ENCODE measurements around the gene ATPAF2.
"Not testable (repeated sequence)": the region's sequence is repeated elsewhere in the genome, so short reads cannot be mapped to it uniquely, and the experiment has no call there.

The ATPAF2 gene

GRCh38 chr17:17999364-18000029, 39.5 kb downstream of the ATPAF2 start:
- no peaks in the 10 kb centered on the region for H3K4me1 ChIP-seq (ENCODE audit: control insufficient read depth, insufficient read depth, low read length)
- H3K27ac ChIP-seq (ENCODE audit: insufficient read depth, low read depth, low read length, poor library complexity, severe bottlenecking): no peak overlapping the region
- no peak overlapping the region for H3K4me3 ChIP-seq (ENCODE audit: insufficient read depth, low read depth, low read length)
- 92 to 93% methylated on average over 9 of the region's 9 CpGs for WGBS, 2 experiments
- H3K9me3 ChIP-seq (ENCODE audit: control insufficient read depth, low read length): no peaks in the 10 kb centered on the region
- H3K36me3 ChIP-seq (ENCODE audit: control insufficient read depth, insufficient read depth, low read length): no peaks in the 10 kb centered on the region
- H3K27me3 ChIP-seq (ENCODE audit: control insufficient read depth, insufficient read depth, low read length, poor library complexity, severe bottlenecking): no peaks in the 10 kb centered on the region

GRCh38 chr17:17998934-17999333, 40.0 kb downstream of the ATPAF2 start:
- no peaks in the 10 kb centered on the region for H3K27me3 ChIP-seq (ENCODE audit: control insufficient read depth, insufficient read depth, low read length, poor library complexity, severe bottlenecking)
- no peaks in the 10 kb centered on the region for H3K4me1 ChIP-seq (ENCODE audit: control insufficient read depth, insufficient read depth, low read length)
- no peak overlapping the region for H3K27ac ChIP-seq (ENCODE audit: insufficient read depth, low read depth, low read length, poor library complexity, severe bottlenecking)
- H3K36me3 ChIP-seq (ENCODE audit: control insufficient read depth, insufficient read depth, low read length): no peaks in the 10 kb centered on the region
- H3K9me3 ChIP-seq (ENCODE audit: control insufficient read depth, low read length): no peaks in the 10 kb centered on the region
- no peak overlapping the region for H3K4me3 ChIP-seq (ENCODE audit: insufficient read depth, low read depth, low read length)
- WGBS, 2 experiments: 93 to 95% methylated on average over 8 of the region's 8 CpGs

- H3K4me3 ChIP-seq (ENCODE audit: insufficient read depth, low read depth, low read length); H3K36me3 ChIP-seq (ENCODE audit: control insufficient read depth, insufficient read depth, low read length); H3K9me3 ChIP-seq (ENCODE audit: control insufficient read depth, low read length); H3K27ac ChIP-seq (ENCODE audit: insufficient read depth, low read depth, low read length, poor library complexity, severe bottlenecking); H3K27me3 ChIP-seq (ENCODE audit: control insufficient read depth, insufficient read depth, low read length, poor library complexity, severe bottlenecking); H3K4me1 ChIP-seq (ENCODE audit: control insufficient read depth, insufficient read depth, low read length): not testable (repeated sequence)
- WGBS, 2 experiments: 94% methylated on average over 8 of the region's 8 CpGs
These were observed 43.1 kb downstream of the ATPAF2 start for GRCh38 chr17:17995887-17996286.

GRCh38 chr17:17994271-17995069, 44.5 kb downstream of the ATPAF2 start:
- no peaks in the 10 kb centered on the region for H3K4me1 ChIP-seq (ENCODE audit: control insufficient read depth, insufficient read depth, low read length)
- no peak overlapping the region for H3K4me3 ChIP-seq (ENCODE audit: insufficient read depth, low read depth, low read length)
- no peaks in the 10 kb centered on the region for H3K9me3 ChIP-seq (ENCODE audit: control insufficient read depth, low read length)
- H3K27me3 ChIP-seq (ENCODE audit: control insufficient read depth, insufficient read depth, low read length, poor library complexity, severe bottlenecking): no peaks in the 10 kb centered on the region
- H3K36me3 ChIP-seq (ENCODE audit: control insufficient read depth, insufficient read depth, low read length): no peaks in the 10 kb centered on the region
- 49 to 51% methylated on average over 18 of the region's 18 CpGs for WGBS, 2 experiments
- no peak overlapping the region for H3K27ac ChIP-seq (ENCODE audit: insufficient read depth, low read depth, low read length, poor library complexity, severe bottlenecking)

GRCh38 chr17:17993852-17994251, 45.1 kb downstream of the ATPAF2 start:
- H3K27ac ChIP-seq (ENCODE audit: insufficient read depth, low read depth, low read length, poor library complexity, severe bottlenecking): no peak overlapping the region
- H3K4me3 ChIP-seq (ENCODE audit: insufficient read depth, low read depth, low read length): no peak overlapping the region
- no peaks in the 10 kb centered on the region for H3K27me3 ChIP-seq (ENCODE audit: control insufficient read depth, insufficient read depth, low read length, poor library complexity, severe bottlenecking)
- no peaks in the 10 kb centered on the region for H3K36me3 ChIP-seq (ENCODE audit: control insufficient read depth, insufficient read depth, low read length)
- WGBS, 2 experiments: 95% methylated on average over 12 of the region's 12 CpGs
- no peaks in the 10 kb centered on the region for H3K4me1 ChIP-seq (ENCODE audit: control insufficient read depth, insufficient read depth, low read length)
- no peaks in the 10 kb centered on the region for H3K9me3 ChIP-seq (ENCODE audit: control insufficient read depth, low read length)

GRCh38 chr17:17993366-17993765, 45.6 kb downstream of the ATPAF2 start:
- 95 to 96% methylated on average over 2 of the region's 2 CpGs for WGBS, 2 experiments
- no peak overlapping the region for H3K27ac ChIP-seq (ENCODE audit: insufficient read depth, low read depth, low read length, poor library complexity, severe bottlenecking)
- H3K27me3 ChIP-seq (ENCODE audit: control insufficient read depth, insufficient read depth, low read length, poor library complexity, severe bottlenecking): no peaks in the 10 kb centered on the region
- H3K4me3 ChIP-seq (ENCODE audit: insufficient read depth, low read depth, low read length): no peak overlapping the region
- H3K36me3 ChIP-seq (ENCODE audit: control insufficient read depth, insufficient read depth, low read length): no peaks in the 10 kb centered on the region
- no peaks in the 10 kb centered on the region for H3K4me1 ChIP-seq (ENCODE audit: control insufficient read depth, insufficient read depth, low read length)
- no peaks in the 10 kb centered on the region for H3K9me3 ChIP-seq (ENCODE audit: control insufficient read depth, low read length)

GRCh38 chr17:17990282-17990681, 48.7 kb downstream of the ATPAF2 start:
- no peak overlapping the region for H3K4me3 ChIP-seq (ENCODE audit: insufficient read depth, low read depth, low read length)
- no peaks in the 10 kb centered on the region for H3K4me1 ChIP-seq (ENCODE audit: control insufficient read depth, insufficient read depth, low read length)
- no peaks in the 10 kb centered on the region for H3K36me3 ChIP-seq (ENCODE audit: control insufficient read depth, insufficient read depth, low read length)
- H3K27ac ChIP-seq (ENCODE audit: insufficient read depth, low read depth, low read length, poor library complexity, severe bottlenecking): no peak overlapping the region
- no peaks in the 10 kb centered on the region for H3K9me3 ChIP-seq (ENCODE audit: control insufficient read depth, low read length)
- WGBS, 2 experiments: 93 to 96% methylated on average over 2 of the region's 2 CpGs
- no peaks in the 10 kb centered on the region for H3K27me3 ChIP-seq (ENCODE audit: control insufficient read depth, insufficient read depth, low read length, poor library complexity, severe bottlenecking)

GRCh38 chr17:17989618-17990017, 49.4 kb downstream of the ATPAF2 start:
- Histone ChIP-seq H3K27me3 (ENCODE audit: control insufficient read depth, insufficient read depth, low read length, poor library complexity, severe bottlenecking) (no peaks in the 10 kb centered on the region), H3K4me1 (ENCODE audit: control insufficient read depth, insufficient read depth, low read length) (no peaks in the 10 kb centered on the region), H3K27ac (ENCODE audit: insufficient read depth, low read depth, low read length, poor library complexity, severe bottlenecking) (no peak overlapping the region), H3K4me3 (ENCODE audit: insufficient read depth, low read depth, low read length) (no peak overlapping the region), H3K36me3 (ENCODE audit: control insufficient read depth, insufficient read depth, low read length) (no peaks in the 10 kb centered on the region), H3K9me3 (ENCODE audit: control insufficient read depth, low read length) (no peaks in the 10 kb centered on the region)
- 92 to 94% methylated on average over 10 of the region's 10 CpGs for WGBS, 2 experiments

GRCh38 chr17:17989081-17989480, 49.9 kb downstream of the ATPAF2 start:
- Histone ChIP-seq H3K4me3 (ENCODE audit: insufficient read depth, low read depth, low read length) (no peak overlapping the region), H3K9me3 (ENCODE audit: control insufficient read depth, low read length) (no peaks in the 10 kb centered on the region), H3K36me3 (ENCODE audit: control insufficient read depth, insufficient read depth, low read length) (no peaks in the 10 kb centered on the region), H3K27me3 (ENCODE audit: control insufficient read depth, insufficient read depth, low read length, poor library complexity, severe bottlenecking) (no peaks in the 10 kb centered on the region), H3K4me1 (ENCODE audit: control insufficient read depth, insufficient read depth, low read length) (no peaks in the 10 kb centered on the region), H3K27ac (ENCODE audit: insufficient read depth, low read depth, low read length, poor library complexity, severe bottlenecking) (no peak overlapping the region)
- 93 to 96% methylated on average over 9 of the region's 9 CpGs for WGBS, 2 experiments

GRCh38 chr17:17988427-17988945, 50.5 kb downstream of the ATPAF2 start:
- Histone ChIP-seq H3K9me3 (ENCODE audit: control insufficient read depth, low read length) (no peaks in the 10 kb centered on the region), H3K27me3 (ENCODE audit: control insufficient read depth, insufficient read depth, low read length, poor library complexity, severe bottlenecking) (no peaks in the 10 kb centered on the region), H3K27ac (ENCODE audit: insufficient read depth, low read depth, low read length, poor library complexity, severe bottlenecking) (no peak overlapping the region), H3K4me3 (ENCODE audit: insufficient read depth, low read depth, low read length) (no peak overlapping the region), H3K36me3 (ENCODE audit: control insufficient read depth, insufficient read depth, low read length) (no peaks in the 10 kb centered on the region), H3K4me1 (ENCODE audit: control insufficient read depth, insufficient read depth, low read length) (no peaks in the 10 kb centered on the region)
- WGBS, 2 experiments: 92 to 94% methylated on average over 7 of the region's 7 CpGs
